OCI-LY7 (cell line): ENCODE results near the gene PLOD1. TPM values are rescaled to one million over a fixed set of nuclear protein-coding genes. Genes with fewer than 3 reads are reported as not detected.

Experiments
- BruUV-seq: library from RNA; stranded (reverse); fragments of 400-500 nt; replicated peaks from 2 replicates; lab custom pipeline; 2021; lab: Mats Ljungman, UMichigan
- CTCF ChIA-PET: fragments of 300-600 bp; sonication (Branson Sonifier 250); formaldehyde crosslinking; loops from one replicate; lab custom pipeline; 2022; ENCODE audit warnings: antibody characterized with exemption; ENCODE audit not compliant: unreplicated experiment; lab: Charles Lee
- POLR2A ChIA-PET: fragments of 300-600 bp; sonication (Branson Sonifier 250); formaldehyde crosslinking; loops from one replicate; lab custom pipeline; 2022; ENCODE audit warnings: antibody characterized with exemption; lab: Charles Lee
- DNase-seq: peaks from one replicate; pipeline ENCODE4 v3.0.0-alpha.2; 2015; ENCODE audit warnings: low spot score
- H2AFZ ChIP-seq: fragments of 200-600 bp; sonication (generic), shearing (Covaris generic); 2 replicates; pipeline ENCODE4 v1.6.1; 2014; ENCODE audit warnings: mild to moderate bottlenecking, antibody characterized with exemption, low read length, moderate library complexity
- H3K27ac ChIP-seq: fragments of 200-600 bp; sonication (generic); 2 replicates; pipeline ENCODE4 v1.5.1; 2014; ENCODE audit warnings: mixed run types, low read depth, mild to moderate bottlenecking, moderate library complexity, low read length, inconsistent platforms; ENCODE audit not compliant: poor library complexity, severe bottlenecking
- H3K36me3 ChIP-seq: fragments of 200-600 bp; sonication (generic); 2 replicates; pipeline ENCODE4 v1.6.1; 2014; ENCODE audit warnings: mild to moderate bottlenecking, antibody characterized with exemption, low read length, moderate library complexity, mixed read lengths; ENCODE audit not compliant: insufficient read depth
- H3K4me1 ChIP-seq: fragments of 200-600 bp; sonication (generic); 2 replicates; pipeline ENCODE4 v1.5.1; 2014; ENCODE audit warnings: mild to moderate bottlenecking, low read length; ENCODE audit not compliant: insufficient read depth, poor library complexity, severe bottlenecking
- H3K4me2 ChIP-seq: fragments of 200-600 bp; sonication (generic); 2 replicates; pipeline ENCODE4 v1.6.1; 2014; ENCODE audit warnings: mild to moderate bottlenecking, low read length
- H3K4me3 ChIP-seq: fragments of 200-600 bp; sonication (generic); 2 replicates; pipeline ENCODE4 v1.5.1; 2014; ENCODE audit warnings: mild to moderate bottlenecking, low read depth, low read length; ENCODE audit not compliant: poor library complexity, severe bottlenecking
- H3K79me2 ChIP-seq: fragments of 200-600 bp; sonication (generic); 2 replicates; pipeline ENCODE4 v1.6.1; 2016; ENCODE audit warnings: low read depth, mild to moderate bottlenecking, low read length, moderate library complexity, mixed read lengths; ENCODE audit not compliant: insufficient read depth
- H3K9me2 ChIP-seq: fragments of 200-600 bp; sonication (generic); 2 replicates; pipeline ENCODE4 v1.6.1; 2016; ENCODE audit warnings: mild to moderate bottlenecking, low read length, mixed read lengths; ENCODE audit not compliant: insufficient read depth
- H3K9me3 ChIP-seq: fragments of 200-600 bp; sonication (generic); 2 replicates; pipeline ENCODE4 v1.6.1; 2014; ENCODE audit warnings: mild to moderate bottlenecking, mixed run types, low read length, mixed read lengths
- H4K20me1 ChIP-seq: fragments of 200-600 bp; sonication (generic); 2 replicates; pipeline ENCODE4 v1.6.1; 2014; ENCODE audit warnings: mild to moderate bottlenecking, antibody characterized with exemption, low read length, moderate library complexity, mixed read lengths; ENCODE audit not compliant: insufficient read depth
- EZH2phosphoT487 ChIP-seq: fragments of 200-600 bp; sonication (generic); IDR thresholded peaks from 2 replicates; pipeline ENCODE4 v1.6.1; 2018; ENCODE audit warnings: low read depth, borderline replicate concordance, mild to moderate bottlenecking, mixed run types, antibody characterized with exemption, low read length, moderate library complexity, mixed read lengths
- intact Hi-C: fragments of 100-400 bp; cut with micrococcal nuclease; formaldehyde crosslinking; loops from one replicate; pipeline ENCODE4 v1.10.0; 2022; ENCODE audit not compliant: unreplicated experiment
- small RNA-seq: library from RNA; depleted of rRNA; stranded (forward); fragments of <200 nt; gene quantifications from one replicate; pipeline ENCODE3, GENCODE V24; 2014
- total RNA-seq, 2 experiments: library from RNA; depleted of rRNA in 1 of 2; stranded (reverse); fragments of >200 nt in 1 of 2; shearing (Covaris generic) in 1 of 2; gene quantifications; 2 replicates each; pipeline ENCODE4 v1.2.3, GENCODE V29; 2014 to 2022
- TF ChIP-seq, protein P1 (sequence below): fragments of 200-600 bp; sonication (generic); conservative IDR thresholded peaks from 2 replicates; pipeline ENCODE4 v1.5.1; 2014; ENCODE audit warnings: mild to moderate bottlenecking, antibody characterized with exemption, low read length, moderate library complexity, mixed read lengths

PLOD1 gene
- total RNA-seq, 2 experiments from 2014 or later, result 11.3 to 11.7 TPM

DNA sequence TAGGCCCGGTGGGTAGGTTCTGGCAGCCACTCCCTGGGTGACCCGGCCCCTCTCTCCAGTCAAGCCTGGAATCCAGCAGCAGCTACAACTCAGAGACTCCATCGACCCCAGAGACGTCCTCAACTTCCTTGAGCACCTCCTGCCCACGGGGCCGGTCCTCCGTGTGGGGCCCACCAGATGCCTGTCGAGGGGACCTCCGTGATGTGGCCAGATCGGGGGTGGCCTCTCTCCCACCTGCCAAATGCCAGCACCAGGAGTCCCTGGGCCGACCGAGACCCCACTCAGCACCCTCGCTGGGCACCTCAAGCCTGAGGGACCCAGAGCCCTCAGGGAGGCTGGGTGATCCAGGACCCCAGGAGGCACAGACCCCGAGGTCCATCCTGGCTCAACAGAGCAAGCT, 87.5 kb downstream of the PLOD1 start:
- Histone ChIP-seq H2AFZ (no peak overlapping the region), H3K36me3 (peaks cover 39% of the 10 kb centered on the region), H3K27ac (no peak overlapping the region), H3K9me2 (no peaks in the 10 kb centered on the region), H3K9me3 (no peaks in the 10 kb centered on the region), H4K20me1 (no peaks in the 10 kb centered on the region), H3K4me1 (peaks cover 7% of the 10 kb centered on the region), H3K4me2 (no peak overlapping the region), H3K79me2 (peaks cover 8% of the 10 kb centered on the region; the same call in 1 of the 2 replicates), H3K4me3 (no peak overlapping the region)
- TF ChIP-seq EZH2phosphoT487, result no peak
- TF ChIP-seq, protein P1, sequence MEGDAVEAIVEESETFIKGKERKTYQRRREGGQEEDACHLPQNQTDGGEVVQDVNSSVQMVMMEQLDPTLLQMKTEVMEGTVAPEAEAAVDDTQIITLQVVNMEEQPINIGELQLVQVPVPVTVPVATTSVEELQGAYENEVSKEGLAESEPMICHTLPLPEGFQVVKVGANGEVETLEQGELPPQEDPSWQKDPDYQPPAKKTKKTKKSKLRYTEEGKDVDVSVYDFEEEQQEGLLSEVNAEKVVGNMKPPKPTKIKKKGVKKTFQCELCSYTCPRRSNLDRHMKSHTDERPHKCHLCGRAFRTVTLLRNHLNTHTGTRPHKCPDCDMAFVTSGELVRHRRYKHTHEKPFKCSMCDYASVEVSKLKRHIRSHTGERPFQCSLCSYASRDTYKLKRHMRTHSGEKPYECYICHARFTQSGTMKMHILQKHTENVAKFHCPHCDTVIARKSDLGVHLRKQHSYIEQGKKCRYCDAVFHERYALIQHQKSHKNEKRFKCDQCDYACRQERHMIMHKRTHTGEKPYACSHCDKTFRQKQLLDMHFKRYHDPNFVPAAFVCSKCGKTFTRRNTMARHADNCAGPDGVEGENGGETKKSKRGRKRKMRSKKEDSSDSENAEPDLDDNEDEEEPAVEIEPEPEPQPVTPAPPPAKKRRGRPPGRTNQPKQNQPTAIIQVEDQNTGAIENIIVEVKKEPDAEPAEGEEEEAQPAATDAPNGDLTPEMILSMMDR, result no peak
- CTCF ChIA-PET, result no interaction called here
- intact Hi-C loops, result no loop called here
- no TSS peak for BruUV-seq
- DNase-seq, result no peak
- POLR2A ChIA-PET, result no interaction called here

Small RNA genes lying within 50 kb of the gene (small RNA-seq; reads per million reads assigned to genes)
- gene AL096840.1 (not detected), gene RF00019 (not detected), gene RNU5E-4P (211 reads per million, percentile 99 among the genes with 10 or more reads in this experiment)

Other genes with a start within 250 kb of the PLOD1 start
- 0.05 and 0.19 TPM in 2 replicates for gene DRAXIN, start 243.0 kb upstream of the PLOD1 start, total RNA-seq (2014; rRNA removed; shearing (Covaris generic))
- gene DRAXIN, start 243.0 kb upstream of the PLOD1 start, total RNA-seq (2022), result 0.11 and 0.15 TPM in 2 replicates
- gene AGTRAP, start 198.6 kb upstream of the PLOD1 start, total RNA-seq (2014; rRNA removed; shearing (Covaris generic)), result 20.5 and 40.0 TPM in 2 replicates
- gene AGTRAP, start 198.6 kb upstream of the PLOD1 start, total RNA-seq (2022), result 34.7 and 36.1 TPM in 2 replicates
- gene C1orf167, start 172.5 kb upstream of the PLOD1 start, total RNA-seq (2014; rRNA removed; shearing (Covaris generic)), result 4.2 and 8.0 TPM in 2 replicates
- gene C1orf167, start 172.5 kb upstream of the PLOD1 start, total RNA-seq (2022), result 1.7 and 3.9 TPM in 2 replicates
- gene MTHFR, start 128.8 kb upstream of the PLOD1 start, total RNA-seq (2014; rRNA removed; shearing (Covaris generic)), result 31.3 and 31.6 TPM in 2 replicates
- 54.6 and 58.0 TPM in 2 replicates for gene MTHFR, start 128.8 kb upstream of the PLOD1 start, total RNA-seq (2022)
- 16.1 and 19.7 TPM in 2 replicates for gene CLCN6, start 128.5 kb upstream of the PLOD1 start, total RNA-seq (2014; rRNA removed; shearing (Covaris generic))
- gene CLCN6, start 128.5 kb upstream of the PLOD1 start, total RNA-seq (2022), result 51.3 and 65.8 TPM in 2 replicates
- not detected in 2 replicates for gene NPPA, start 86.9 kb upstream of the PLOD1 start, total RNA-seq (2014; rRNA removed; shearing (Covaris generic))
- gene NPPA, start 86.9 kb upstream of the PLOD1 start, total RNA-seq (2022), result not detected in 2 replicates
- not detected in 2 replicates for gene NPPB, start 75.8 kb upstream of the PLOD1 start, total RNA-seq (2014; rRNA removed; shearing (Covaris generic))
- gene NPPB, start 75.8 kb upstream of the PLOD1 start, total RNA-seq (2022), result not detected in 2 replicates
- gene KIAA2013, start 8.3 kb upstream of the PLOD1 start, total RNA-seq (2014; rRNA removed; shearing (Covaris generic)), result 42.3 and 48.3 TPM in 2 replicates
- gene KIAA2013, start 8.3 kb upstream of the PLOD1 start, total RNA-seq (2022), result 43.7 and 47.2 TPM in 2 replicates
- gene MFN2, start 45.7 kb downstream of the PLOD1 start, total RNA-seq (2014; rRNA removed; shearing (Covaris generic)), result 28.3 and 32.2 TPM in 2 replicates
- gene MFN2, start 45.7 kb downstream of the PLOD1 start, total RNA-seq (2022), result 52.7 and 55.9 TPM in 2 replicates
- gene MIIP, start 84.8 kb downstream of the PLOD1 start, total RNA-seq (2014; rRNA removed; shearing (Covaris generic)), result 75.2 and 102 TPM in 2 replicates
- gene MIIP, start 84.8 kb downstream of the PLOD1 start, total RNA-seq (2022), result 48.5 and 57.9 TPM in 2 replicates
- not detected in 2 replicates for gene TNFRSF8, start 128.6 kb downstream of the PLOD1 start, total RNA-seq (2014; rRNA removed; shearing (Covaris generic))
- 0.09 and 0.29 TPM in 2 replicates for gene TNFRSF8, start 128.6 kb downstream of the PLOD1 start, total RNA-seq (2022)
- gene TNFRSF1B, start 232.3 kb downstream of the PLOD1 start, total RNA-seq (2014; rRNA removed; shearing (Covaris generic)), result not detected in 2 replicates
- not detected in 2 replicates for gene TNFRSF1B, start 232.3 kb downstream of the PLOD1 start, total RNA-seq (2022)